Lower leg skin (tissue), 3 donors: ENCODE measurements around the gene NAALADL2.

Experiments
- CTCF ChIP-seq, 3 donors: fragments of 450-650 bp; IDR thresholded peaks; one replicate each; pipeline ENCODE4 v1.5.1; 2016; ENCODE audit warnings: antibody characterized with exemption in 3 of 3, mild to moderate bottlenecking in 3 of 3, moderate library complexity in 2 of 3
- POLR2A ChIP-seq, 2 donors: fragments of 450-650 bp; IDR thresholded peaks; one replicate each; pipeline ENCODE4 v1.6.1; 2016 to 2017; ENCODE audit warnings: antibody characterized with exemption in 2 of 2, mild to moderate bottlenecking in 1 of 2, moderate library complexity in 1 of 2

- TF ChIP-seq CTCF (IDR thresholded peaks at IDR 0.05) (no peak), POLR2A (IDR thresholded peaks at IDR 0.05) (no peak)
Measured at GRCh38 chr3:175337631-175338030, 478.5 kb downstream of the NAALADL2 start.
